Measurements from ENCODE around the gene NKAIN1. TPM values are rescaled to one million over a fixed set of nuclear protein-coding genes. Genes with fewer than 3 reads are reported as not detected.

NKAIN1 gene
- total and polyA plus RNA-seq, 2 of the 13 experiments (the other 11 are each of a cell fraction or from before 2014, with no cell fraction given) = 0.29 to 0.40 TPM

DNA sequence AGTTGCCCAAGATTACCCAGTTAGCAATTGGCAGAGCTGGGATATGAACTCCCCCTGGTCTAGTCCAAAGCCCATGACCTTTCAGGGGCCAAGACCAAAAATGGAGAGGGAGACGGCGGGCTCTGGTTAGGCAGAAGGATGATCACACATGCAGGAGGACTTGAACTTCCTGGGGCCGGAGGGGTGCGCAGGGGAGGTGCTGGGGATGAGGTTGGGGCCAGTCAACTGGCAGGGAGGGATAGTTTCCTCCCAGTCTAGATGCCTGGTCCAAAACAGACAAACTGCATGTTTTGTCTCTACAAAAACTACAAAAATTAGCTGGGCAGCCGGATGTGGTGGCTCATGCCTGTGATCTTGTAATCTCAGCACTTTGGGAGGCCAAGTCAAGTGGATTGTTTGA lies 78.1 kb downstream of the NKAIN1 start:
- no peaks in the 10 kb centered on the region for H3K79me2 ChIP-seq (ENCODE audit: insufficient read depth, low read length)
- ATAC-seq = no peak; the same call in 2 of the 3 replicates
- H3K9ac ChIP-seq (ENCODE audit: insufficient read depth, low read depth, low read length) = no peak overlapping the region
- no peak overlapping the region; a peak in 1 of 6 replicates for H3K4me3 ChIP-seq (replicated peaks in 1 of 3; ENCODE audit: insufficient read depth in 1 of 3, low read depth in 2 of 3, low read length in 3 of 3)
- ChIA-PET CTCF (ENCODE audit: low intra/inter-chr PET ratio, low total read pairs) (no interaction called here), POLR2A (no interaction called here)
- H2AFZ ChIP-seq (ENCODE audit: low read length) = no peak overlapping the region
- no TSS peak for BruUV-seq (replicated peaks)
- no peaks in the 10 kb centered on the region for H3K36me3 ChIP-seq (replicated peaks in 1 of 2; ENCODE audit: control insufficient read depth in 1 of 2, insufficient read depth in 2 of 2, low read length in 2 of 2)
- no peak overlapping the region for H3K27ac ChIP-seq (ENCODE audit: extremely low read length, insufficient read depth, low read length)
- TF ChIP-seq THYN1 (CRISPR knock-in tag; IDR thresholded peaks at IDR 0.05; ENCODE audit: borderline replicate concordance, low read depth) = no peak
- no peak for TF ChIP-seq ZNF253 (CRISPR knock-in tag; IDR thresholded peaks at IDR 0.05; ENCODE audit: borderline replicate concordance)
- TF ChIP-seq AHR (CRISPR knock-in tag; IDR thresholded peaks at IDR 0.05) = no peak
- TF ChIP-seq, protein P1, sequence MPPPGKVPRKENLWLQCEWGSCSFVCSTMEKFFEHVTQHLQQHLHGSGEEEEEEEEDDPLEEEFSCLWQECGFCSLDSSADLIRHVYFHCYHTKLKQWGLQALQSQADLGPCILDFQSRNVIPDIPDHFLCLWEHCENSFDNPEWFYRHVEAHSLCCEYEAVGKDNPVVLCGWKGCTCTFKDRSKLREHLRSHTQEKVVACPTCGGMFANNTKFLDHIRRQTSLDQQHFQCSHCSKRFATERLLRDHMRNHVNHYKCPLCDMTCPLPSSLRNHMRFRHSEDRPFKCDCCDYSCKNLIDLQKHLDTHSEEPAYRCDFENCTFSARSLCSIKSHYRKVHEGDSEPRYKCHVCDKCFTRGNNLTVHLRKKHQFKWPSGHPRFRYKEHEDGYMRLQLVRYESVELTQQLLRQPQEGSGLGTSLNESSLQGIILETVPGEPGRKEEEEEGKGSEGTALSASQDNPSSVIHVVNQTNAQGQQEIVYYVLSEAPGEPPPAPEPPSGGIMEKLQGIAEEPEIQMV (CRISPR knock-in tag; IDR thresholded peaks at IDR 0.05; ENCODE audit: low read depth) = no peak
- intact Hi-C loops (cut with micrococcal nuclease; ENCODE audit: unreplicated experiment) = no loop called here
- peak overlapping the region; percentile 40 for H3K4me2 ChIP-seq (ENCODE audit: low read depth, low read length)
- no peaks in the 10 kb centered on the region for H3K27me3 ChIP-seq (ENCODE audit: control insufficient read depth in 1 of 2, insufficient read depth in 2 of 2, low read length in 2 of 2)
- peaks cover 45% of the 10 kb centered on the region for H3K4me1 ChIP-seq (ENCODE audit: insufficient read depth, low read length)
- no peak for FAIRE-seq
- WGBS (ENCODE audit: low lambda C conversion rate) = 54% methylated on average over 5 of the region's 5 CpGs
- no peaks in the 10 kb centered on the region for H4K20me1 ChIP-seq (ENCODE audit: insufficient read depth, low read length)
- no peaks in the 10 kb centered on the region for H3K9me3 ChIP-seq (ENCODE audit: low read length)
- no peak for DNase-seq (ENCODE audit: low spot score)
- in situ Hi-C loops (cut with HindIII; ENCODE audit: extremely low pct_ligation_motif_present, low pct_unique_long_range_greater_than_20kb) = no loop called here

DNA sequence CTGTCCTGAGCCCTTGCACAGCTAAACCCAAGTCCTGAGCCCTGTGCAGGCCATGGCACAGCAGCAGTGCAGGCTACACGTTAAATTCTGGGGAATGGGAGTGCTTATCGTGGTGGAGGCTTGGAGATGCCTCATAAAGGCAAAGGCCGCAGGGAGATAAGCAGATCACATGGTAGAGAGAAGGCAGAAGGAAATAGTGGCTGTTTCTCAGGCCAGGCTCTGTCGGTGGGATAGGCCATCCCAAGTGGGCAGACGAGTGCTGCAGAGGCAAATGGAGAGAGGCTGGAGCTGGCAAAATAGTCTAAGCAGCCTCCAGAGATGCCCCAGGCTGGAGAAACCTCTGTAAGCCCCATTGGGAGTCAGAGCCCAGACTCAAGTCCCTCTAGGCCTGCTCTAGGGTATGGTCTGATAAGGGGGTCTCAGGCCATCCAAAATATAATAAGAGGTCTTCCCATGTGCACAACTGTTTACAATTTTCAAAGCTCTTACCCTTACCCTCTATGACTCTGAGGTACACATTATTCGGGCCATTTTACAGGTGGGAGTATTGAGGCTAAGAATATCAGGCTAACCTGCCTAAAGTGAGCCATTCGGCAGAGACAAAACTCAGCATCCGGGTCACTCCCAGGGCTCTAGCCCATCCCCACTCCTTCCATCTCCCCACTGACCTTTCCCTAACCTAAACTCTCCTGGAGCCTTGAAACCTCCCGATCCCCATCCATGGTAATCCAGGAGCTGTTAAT lies 79.6 kb downstream of the NKAIN1 start:
- no peak overlapping the region for H3K9ac ChIP-seq (ENCODE audit: insufficient read depth, low read depth, low read length)
- FAIRE-seq (no peak), ATAC-seq (no peak), DNase-seq (ENCODE audit: low spot score) (no peak)
- no peaks in the 10 kb centered on the region for H3K36me3 ChIP-seq (replicated peaks in 1 of 2; ENCODE audit: control insufficient read depth in 1 of 2, insufficient read depth in 2 of 2, low read length in 2 of 2)
- in situ Hi-C loops (cut with HindIII; ENCODE audit: extremely low pct_ligation_motif_present, low pct_unique_long_range_greater_than_20kb) = no loop called here
- H3K4me1 ChIP-seq (ENCODE audit: insufficient read depth, low read length) = peaks cover 39% of the 10 kb centered on the region
- no peaks in the 10 kb centered on the region for H3K9me3 ChIP-seq (ENCODE audit: low read length)
- POLR2A ChIA-PET = interaction anchor here (0.6 to 0.7 kb wide), 2 partner anchors 12 to 255 kb away, joined by 3 to 4 read pairs; no protein-coding TSS in a partner anchor
- H3K79me2 ChIP-seq (ENCODE audit: insufficient read depth, low read length) = no peaks in the 10 kb centered on the region
- H3K4me2 ChIP-seq (ENCODE audit: low read depth, low read length) = no peak overlapping the region
- TF ChIP-seq ZNF556 (CRISPR knock-in tag; IDR thresholded peaks at IDR 0.05; ENCODE audit: borderline replicate concordance) (no peak), ZNF629 (CRISPR knock-in tag; conservative IDR thresholded peaks at IDR 0.05) (peak; percentile 58), PRDM10 (CRISPR knock-in tag; IDR thresholded peaks at IDR 0.05; ENCODE audit: low read depth) (no peak)
- no TSS peak for BruUV-seq (replicated peaks)
- no peaks in the 10 kb centered on the region for H4K20me1 ChIP-seq (ENCODE audit: insufficient read depth, low read length)
- intact Hi-C loops (cut with micrococcal nuclease; ENCODE audit: unreplicated experiment) = loop anchor here (10.0 kb wide), 1 partner anchor 95 kb away; the partner anchor contains the start of gene PUM1
- H3K27ac ChIP-seq (ENCODE audit: extremely low read length, insufficient read depth, low read length) = no peak overlapping the region
- H3K4me3 ChIP-seq (replicated peaks in 1 of 3; ENCODE audit: insufficient read depth in 1 of 3, low read depth in 2 of 3, low read length in 3 of 3) = no peak overlapping the region
- WGBS (ENCODE audit: low lambda C conversion rate) = 34% methylated on average over 9 of the region's 9 CpGs
- H2AFZ ChIP-seq (ENCODE audit: low read length) = no peak overlapping the region
- H3K27me3 ChIP-seq (ENCODE audit: control insufficient read depth in 1 of 2, insufficient read depth in 2 of 2, low read length in 2 of 2) = no peaks in the 10 kb centered on the region
- CTCF ChIA-PET (ENCODE audit: low intra/inter-chr PET ratio, low total read pairs) = no interaction called here

All from HepG2 (cell line).